ENCODE data around the gene FLNA.

DNA sequence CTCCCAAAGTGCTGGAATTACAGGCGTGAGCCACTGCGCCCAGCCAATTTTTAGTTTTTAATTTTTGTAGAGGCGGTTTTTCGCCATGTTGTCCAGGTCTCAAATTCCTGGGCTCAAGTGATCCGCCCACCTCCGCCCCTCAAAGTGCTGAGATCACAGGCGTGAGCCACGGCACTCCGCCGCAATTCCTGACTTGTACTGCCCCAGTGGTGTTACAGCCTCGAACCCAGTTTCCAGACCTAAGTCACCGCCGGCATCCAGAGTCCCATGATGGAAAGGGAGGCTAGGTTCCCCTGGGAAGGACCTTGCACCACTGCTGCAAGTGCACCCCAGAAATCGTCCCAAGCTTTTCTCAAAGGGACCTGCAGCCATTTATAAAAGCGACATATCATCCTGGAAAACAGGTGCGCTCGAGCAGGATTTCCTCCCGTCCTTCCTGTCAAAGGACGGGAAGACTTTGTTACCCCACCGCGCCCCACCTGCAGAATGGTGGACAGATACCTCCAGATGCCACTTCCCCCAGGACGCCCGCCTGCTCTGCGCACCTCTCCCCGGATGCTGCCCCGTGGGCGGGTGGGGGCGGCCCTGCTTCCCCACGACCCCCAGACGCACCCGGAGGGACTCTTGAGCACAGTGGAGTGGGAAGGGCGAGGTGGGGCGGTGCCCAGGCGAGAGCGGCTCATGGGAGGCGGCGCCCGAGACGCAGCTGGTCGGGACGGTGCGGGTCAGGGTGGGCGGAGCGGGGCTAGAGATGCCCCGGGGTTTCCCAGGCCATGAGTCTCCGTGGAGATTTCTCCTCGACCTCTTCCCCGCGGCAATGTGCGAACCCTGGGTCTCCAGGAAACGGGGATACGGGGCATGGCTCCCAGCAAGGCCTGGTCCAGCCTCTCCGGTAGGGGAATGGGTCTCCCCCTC lies 22.8 kb upstream of the FLNA start:
- no peak for TF ChIP-seq EWSR1 (IDR thresholded peaks at IDR 0.05; ENCODE audit: borderline replicate concordance, low read depth, partially characterized antibody)
- no peak for TF ChIP-seq HCFC1 (IDR thresholded peaks at IDR 0.05; ENCODE audit: low read depth, low read length)
